ENCODE results near the gene SLC18A3. TPM values are rescaled to one million over a fixed set of nuclear protein-coding genes. Genes with fewer than 3 reads are reported as not detected.

SLC18A3 gene
- polyA plus RNA-seq, 6 donors from 2014 or later: not detected

- no peak overlapping the region for H3K4me3 Mint-ChIP-seq
- no peaks in the 10 kb centered on the region for H3K36me3 Mint-ChIP-seq
- H3K4me1 Mint-ChIP-seq: no peaks in the 10 kb centered on the region
- ATAC-seq (ENCODE audit: low read depth in 2 of 2): no peak
- no peak for DNase-seq
- H3K9me3 Mint-ChIP-seq: peaks cover 0 to 7% (median 0%) of the 10 kb centered on the region in 7 donors
- H3K27ac Mint-ChIP-seq: peak overlapping the region in 1 of 6 donors; percentile 48
- H3K27me3 Mint-ChIP-seq: peaks cover 11 to 17% (median 12%) of the 10 kb centered on the region in 3 donors
Observed at GRCh38 chr10:49628599-49628998, 18.5 kb downstream of the SLC18A3 start.

- no peak for DNase-seq
Observed at GRCh38 chr10:49629431-49629881, 19.3 kb downstream of the SLC18A3 start.

GRCh38 chr10:49631975-49632374 lies 21.9 kb downstream of the SLC18A3 start:
- H3K27ac Mint-ChIP-seq: no peak overlapping the region
- no peak for ATAC-seq (ENCODE audit: low read depth in 2 of 2)
- no peak for DNase-seq
- H3K27me3 Mint-ChIP-seq: peaks cover under 1 to 5% (median 1%) of the 10 kb centered on the region in 3 donors
- no peaks in the 10 kb centered on the region for H3K36me3 Mint-ChIP-seq
- peaks cover 0 to 3% (median 0%) of the 10 kb centered on the region in 7 donors for H3K9me3 Mint-ChIP-seq
- H3K4me3 Mint-ChIP-seq: no peak overlapping the region
- H3K4me1 Mint-ChIP-seq: no peaks in the 10 kb centered on the region

More at GRCh38 chr10:49629431-49629881, 19.3 kb downstream of the SLC18A3 start:
- Mint-ChIP-seq H3K27me3 (peaks cover 9% of the 10 kb centered on the region in 3 donors), H3K4me3 (no peak overlapping the region), H3K27ac (no peak overlapping the region), H3K36me3 (no peaks in the 10 kb centered on the region), H3K4me1 (no peaks in the 10 kb centered on the region), H3K9me3 (peaks cover 0 to 5% (median 0%) of the 10 kb centered on the region in 7 donors)
- no peak for ATAC-seq (ENCODE audit: low read depth in 2 of 2)

- peaks cover under 1 to 7% (median 4%) of the 10 kb centered on the region in 3 donors for H3K27me3 Mint-ChIP-seq
- ATAC-seq (ENCODE audit: low read depth in 2 of 2) (no peak), DNase-seq (no peak)
- peaks cover 0 to 3% (median 0%) of the 10 kb centered on the region in 7 donors for H3K9me3 Mint-ChIP-seq
- H3K4me3 Mint-ChIP-seq: no peak overlapping the region
- no peak overlapping the region for H3K27ac Mint-ChIP-seq
- H3K36me3 Mint-ChIP-seq: no peaks in the 10 kb centered on the region
- no peaks in the 10 kb centered on the region for H3K4me1 Mint-ChIP-seq
Observed at GRCh38 chr10:49632406-49633317, 22.6 kb downstream of the SLC18A3 start.

GRCh38 chr10:49633327-49634068 lies 23.4 kb downstream of the SLC18A3 start:
- no peak for ATAC-seq (ENCODE audit: low read depth in 2 of 2)
- Mint-ChIP-seq H3K4me3 (no peak overlapping the region), H3K36me3 (no peaks in the 10 kb centered on the region), H3K4me1 (no peaks in the 10 kb centered on the region), H3K27me3 (peaks cover 4 to 15% (median 7%) of the 10 kb centered on the region in 3 donors), H3K27ac (no peak overlapping the region), H3K9me3 (peaks cover 0 to 3% (median 0%) of the 10 kb centered on the region in 7 donors)
- no peak for DNase-seq

- DNase-seq: no peak
- no peak for ATAC-seq (ENCODE audit: low read depth in 2 of 2)
- Mint-ChIP-seq H3K4me1 (no peaks in the 10 kb centered on the region), H3K4me3 (no peak overlapping the region), H3K9me3 (peaks cover 0 to 3% (median 0%) of the 10 kb centered on the region in 7 donors), H3K27me3 (peaks cover 4 to 16% (median 7%) of the 10 kb centered on the region in 3 donors), H3K36me3 (no peaks in the 10 kb centered on the region), H3K27ac (no peak overlapping the region)
Observed at GRCh38 chr10:49634069-49634660, 24.1 kb downstream of the SLC18A3 start.

- no peak overlapping the region for H3K27ac Mint-ChIP-seq
- no peak overlapping the region for H3K4me3 Mint-ChIP-seq
- H3K4me1 Mint-ChIP-seq: no peaks in the 10 kb centered on the region
- H3K36me3 Mint-ChIP-seq: no peaks in the 10 kb centered on the region
- DNase-seq (no peak), ATAC-seq (ENCODE audit: low read depth in 2 of 2) (no peak)
- H3K27me3 Mint-ChIP-seq: peaks cover 33 to 63% (median 39%) of the 10 kb centered on the region in 3 donors
- H3K9me3 Mint-ChIP-seq: no peaks in the 10 kb centered on the region
Observed at GRCh38 chr10:49642311-49642710, 32.2 kb downstream of the SLC18A3 start.

- Mint-ChIP-seq H3K4me1 (no peaks in the 10 kb centered on the region), H3K36me3 (no peaks in the 10 kb centered on the region), H3K9me3 (no peaks in the 10 kb centered on the region), H3K4me3 (no peak overlapping the region), H3K27ac (no peak overlapping the region), H3K27me3 (peaks cover 32 to 55% (median 33%) of the 10 kb centered on the region in 3 donors)
- no peak for ATAC-seq (ENCODE audit: low read depth in 2 of 2)
- no peak for DNase-seq
Observed at GRCh38 chr10:49643241-49644034, 33.3 kb downstream of the SLC18A3 start.

- Mint-ChIP-seq H3K36me3 (no peaks in the 10 kb centered on the region), H3K27me3 (peaks cover 32 to 61% (median 33%) of the 10 kb centered on the region in 3 donors), H3K4me1 (peaks cover under 1 to 4% (median 1%) of the 10 kb centered on the region in 3 donors), H3K4me3 (no peak overlapping the region), H3K27ac (no peak overlapping the region), H3K9me3 (no peaks in the 10 kb centered on the region)
- no peak for DNase-seq
- ATAC-seq (ENCODE audit: low read depth in 2 of 2): no peak
Observed at GRCh38 chr10:49644035-49644646, 34.0 kb downstream of the SLC18A3 start.

- ATAC-seq (ENCODE audit: low read depth in 2 of 2): no peak
- Mint-ChIP-seq H3K36me3 (no peaks in the 10 kb centered on the region), H3K27ac (no peak overlapping the region), H3K27me3 (peaks cover 27 to 55% (median 28%) of the 10 kb centered on the region in 3 donors), H3K4me1 (peaks cover 5 to 11% (median 5%) of the 10 kb centered on the region in 3 donors), H3K9me3 (no peaks in the 10 kb centered on the region), H3K4me3 (peak overlapping the region in 1 of 8 donors; percentile 25)
- DNase-seq: no peak
Observed at GRCh38 chr10:49645417-49645816, 35.3 kb downstream of the SLC18A3 start.

GRCh38 chr10:49645871-49646870 lies 36.1 kb downstream of the SLC18A3 start:
- DNase-seq: no peak
- Mint-ChIP-seq H3K4me3 (no peak overlapping the region), H3K36me3 (no peaks in the 10 kb centered on the region)

More at GRCh38 chr10:49645871-49646870, 36.1 kb downstream of the SLC18A3 start:
- ATAC-seq (ENCODE audit: low read depth in 2 of 2): no peak
- Mint-ChIP-seq H3K27me3 (peaks cover 23 to 55% (median 24%) of the 10 kb centered on the region in 3 donors), H3K4me1 (peaks cover 5 to 11% (median 5%) of the 10 kb centered on the region in 3 donors), H3K9me3 (no peaks in the 10 kb centered on the region), H3K27ac (no peak overlapping the region)

All from naive B cell (primary cell).